Stimulated activated CD8-positive, alpha-beta memory T cell treated with anti-CD3 and anti-CD28 coated beads, Interleukin-15, amount 100 ng/mL, for 4 hours (primary cell): ENCODE measurements around the gene ELMO3.

Experiments used
- DNase-seq, 2 donors: peaks; one replicate each; pipeline ENCODE4 v3.0.0-alpha.2; 2020; ENCODE audit warnings: low read depth in 2 of 2

Gene ELMO3

DNA sequence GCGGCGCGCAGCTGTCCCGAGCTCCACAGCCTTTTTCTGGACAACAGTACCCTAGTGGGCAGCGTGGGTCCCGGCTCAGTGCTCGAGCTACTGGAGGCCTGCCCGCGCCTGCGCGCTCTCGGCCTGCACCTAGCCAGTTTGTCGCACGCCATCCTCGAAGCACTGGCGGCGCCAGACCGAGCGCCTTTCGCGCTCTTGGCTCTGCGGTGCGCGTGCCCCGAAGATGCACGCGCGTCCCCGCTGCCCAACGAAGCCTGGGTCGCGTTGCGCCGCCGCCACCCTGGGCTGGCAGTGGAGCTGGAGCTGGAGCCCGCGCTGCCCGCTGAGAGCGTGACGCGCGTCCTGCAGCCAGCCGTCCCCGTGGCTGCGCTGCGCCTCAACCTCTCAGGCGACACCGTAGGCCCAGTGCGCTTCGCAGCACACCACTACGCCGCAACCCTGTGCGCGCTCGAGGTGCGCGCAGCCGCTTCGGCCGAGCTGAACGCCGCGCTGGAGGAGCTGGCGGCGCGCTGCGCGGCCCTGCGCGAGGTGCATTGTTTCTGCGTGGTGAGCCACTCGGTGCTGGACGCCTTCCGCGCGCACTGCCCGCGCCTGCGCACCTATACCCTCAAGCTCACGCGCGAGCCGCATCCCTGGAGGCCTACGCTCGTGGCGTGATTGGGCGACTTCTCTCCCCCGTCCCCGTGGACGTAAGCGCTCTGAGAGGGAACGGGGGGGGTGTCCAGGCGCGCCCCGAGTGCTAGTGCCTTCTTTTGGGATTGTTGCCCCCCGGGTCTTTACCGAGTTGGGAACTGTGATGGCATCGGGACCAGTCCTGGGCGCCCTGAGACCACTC lies 35.5 kb upstream of the ELMO3 start:
- DNase-seq = no peak

- DNase-seq = no peak
These were observed 34.9 kb upstream of the ELMO3 start for GRCh38 chr16:67163999-67164558.

GRCh38 chr16:67164599-67165061 lies 34.3 kb upstream of the ELMO3 start, which contains the start of gene HSF4:
TSS of gene HSF4 (plus strand) at chr16:67164745. CDS start at chr16:67164812, 67 bp downstream.
- DNase-seq = no peak

DNA sequence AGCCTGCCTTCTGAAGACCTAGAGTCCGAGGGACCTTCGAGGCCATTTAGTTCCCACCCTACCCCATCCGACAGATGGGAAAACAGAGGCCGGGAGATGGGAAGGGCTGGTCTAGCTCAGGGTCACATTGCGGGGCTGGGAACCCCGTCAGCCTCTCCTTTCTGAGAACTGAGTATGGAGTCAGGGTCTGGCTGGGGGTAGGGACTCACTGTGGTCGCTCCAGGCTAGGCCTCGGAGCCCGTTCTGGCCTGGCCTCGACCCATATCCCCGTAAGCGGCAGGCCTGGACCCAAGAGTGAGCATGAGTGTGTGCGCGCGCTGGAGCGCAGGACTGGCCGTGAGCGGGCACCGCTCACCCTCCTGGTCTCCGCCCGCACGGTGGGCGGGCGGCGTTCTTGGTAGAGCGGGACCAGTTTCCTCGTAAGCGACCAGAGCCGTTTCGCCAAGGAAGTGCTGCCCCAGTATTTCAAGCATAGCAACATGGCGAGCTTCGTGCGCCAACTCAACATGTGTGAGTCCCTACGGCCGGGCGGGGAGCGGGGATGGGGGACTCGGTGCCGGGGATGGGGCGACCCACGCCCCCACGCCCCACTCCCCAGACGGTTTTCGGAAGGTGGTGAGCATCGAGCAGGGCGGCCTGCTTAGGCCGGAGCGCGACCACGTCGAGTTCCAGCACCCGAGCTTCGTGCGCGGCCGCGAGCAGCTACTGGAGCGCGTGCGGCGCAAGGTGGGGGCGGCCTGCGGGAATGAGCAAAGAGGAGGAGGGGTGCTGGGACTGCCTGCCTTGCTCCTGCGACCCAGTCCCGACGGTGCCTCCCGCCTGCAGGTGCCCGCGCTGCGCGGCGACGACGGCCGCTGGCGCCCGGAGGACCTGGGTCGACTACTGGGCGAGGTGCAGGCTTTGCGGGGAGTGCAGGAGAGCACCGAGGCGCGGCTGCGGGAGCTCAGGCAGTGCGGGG lies 33.5 kb upstream of the ELMO3 start:
- no peak for DNase-seq

GRCh38 chr16:67166110-67166547 lies 32.8 kb upstream of the ELMO3 start:
- no peak for DNase-seq

GRCh38 chr16:67166598-67167168 lies 32.2 kb upstream of the ELMO3 start:
- DNase-seq = no peak

- DNase-seq = no peak
These were observed 31.3 kb upstream of the ELMO3 start for GRCh38 chr16:67167588-67167987.

DNA sequence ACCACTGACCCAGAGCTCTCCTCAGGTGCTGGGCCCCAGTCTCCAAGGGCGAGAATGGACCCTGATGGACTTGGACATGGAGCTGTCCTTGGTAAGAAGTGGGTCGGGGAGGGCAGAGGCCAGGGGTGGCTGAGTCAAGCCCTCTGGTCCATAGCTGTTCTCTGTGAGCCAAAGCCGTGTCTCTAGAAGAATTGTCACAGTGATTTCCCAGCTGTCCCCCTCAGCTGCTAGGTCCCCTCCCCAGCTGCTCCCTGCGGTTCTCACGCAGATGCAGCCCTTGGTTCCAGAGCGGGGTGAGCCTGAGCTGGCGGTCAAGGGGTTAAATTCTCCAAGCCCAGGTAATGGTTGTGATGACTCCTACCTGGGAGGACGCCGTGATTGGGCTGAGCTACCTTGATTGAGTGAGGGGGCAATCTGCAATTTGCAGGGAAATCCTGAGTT lies 29.9 kb upstream of the ELMO3 start:
- DNase-seq = no peak

DNA sequence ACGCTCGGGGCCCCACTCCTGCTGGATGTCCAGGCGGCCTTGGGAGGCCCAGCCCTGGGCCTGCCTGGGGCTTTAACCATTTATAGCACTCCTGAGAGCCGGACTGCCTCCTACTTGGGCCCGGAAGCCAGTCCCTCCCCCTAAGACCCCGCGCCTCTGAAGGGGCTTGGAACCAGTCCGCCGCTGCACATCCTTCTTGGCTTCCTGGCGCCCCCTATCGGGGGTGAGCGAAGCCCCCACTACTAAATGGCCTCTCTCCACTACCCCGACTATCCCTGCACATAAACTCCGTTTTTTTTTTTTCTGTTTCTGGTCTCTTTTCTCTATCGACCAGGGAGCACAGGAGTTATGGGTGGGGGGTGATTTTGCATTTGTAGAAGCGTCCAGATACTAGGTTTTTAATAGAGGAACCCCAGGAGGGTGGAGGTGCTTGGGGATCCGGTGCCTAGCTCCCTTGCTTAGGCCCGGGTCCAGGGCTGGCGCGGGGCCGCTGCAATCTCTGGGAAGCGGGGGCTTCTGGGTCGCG lies 29.2 kb upstream of the ELMO3 start:
- no peak for DNase-seq

GRCh38 chr16:67170168-67170948 lies 28.6 kb upstream of the ELMO3 start, which contains the start of gene NOL3:
TSS of gene NOL3 (plus strand) at chr16:67170538.
- no peak for DNase-seq

DNA sequence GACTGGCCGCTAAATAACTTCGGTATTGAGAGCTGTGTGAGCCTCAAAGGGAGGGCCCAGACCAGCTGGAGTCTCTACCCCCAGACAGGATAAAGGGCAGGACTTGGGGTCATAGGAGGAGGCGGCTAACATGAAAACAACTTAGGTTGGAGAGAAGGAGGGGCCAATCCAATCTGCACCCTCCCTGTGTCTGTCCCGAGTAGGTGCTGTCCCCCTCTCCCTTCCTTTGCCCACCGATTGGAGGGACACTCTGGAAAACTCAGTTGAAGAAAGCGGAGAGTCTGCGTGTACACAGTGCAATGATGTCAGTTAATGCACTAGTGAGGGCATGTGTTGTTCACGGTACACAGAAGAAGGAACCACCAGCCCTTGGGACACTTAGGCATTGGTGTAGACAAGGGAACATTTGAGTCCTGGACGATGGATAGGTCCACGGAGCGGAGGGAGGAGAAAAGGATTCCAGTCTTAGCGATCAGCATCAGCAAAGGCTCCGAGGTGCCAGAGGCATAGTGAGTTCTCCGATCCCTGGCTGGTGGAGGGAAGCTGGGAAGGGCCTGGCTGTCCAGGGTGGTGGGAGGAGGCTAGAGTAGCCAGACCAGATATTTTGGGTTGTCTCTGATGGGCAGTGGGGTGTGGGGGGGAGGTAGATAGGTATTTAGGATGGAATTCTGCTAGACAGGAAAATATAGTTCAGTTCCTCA lies 27.8 kb upstream of the ELMO3 start:
- no peak for DNase-seq

DNA sequence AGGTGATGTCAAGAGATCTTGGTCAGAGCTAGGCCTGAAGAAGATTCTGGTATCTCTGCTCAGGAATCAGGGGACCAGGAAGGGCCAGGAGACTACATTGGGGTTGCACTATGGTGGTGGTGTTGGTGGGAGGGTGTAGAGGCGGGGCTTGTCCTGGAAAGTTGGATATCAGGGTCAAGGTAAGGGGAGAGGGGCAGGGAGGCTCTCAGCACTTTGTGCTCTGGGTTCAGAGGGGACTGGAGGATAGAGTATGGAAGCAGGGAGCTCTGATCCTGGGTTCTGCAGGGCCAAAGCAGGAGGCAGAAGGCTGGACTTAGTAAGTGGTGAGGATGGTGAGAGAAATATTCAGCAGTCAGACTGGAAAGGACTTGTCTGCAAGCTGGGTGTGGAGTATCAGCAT lies 25.6 kb upstream of the ELMO3 start:
- DNase-seq = no peak

GRCh38 chr16:67173808-67174705 lies 24.9 kb upstream of the ELMO3 start:
- no peak for DNase-seq

GRCh38 chr16:67174706-67175231 lies 24.2 kb upstream of the ELMO3 start:
- DNase-seq = no peak

- no peak for DNase-seq
These were observed 22.3 kb upstream of the ELMO3 start for GRCh38 chr16:67176662-67177061.

GRCh38 chr16:67177743-67178699 lies 20.9 kb upstream of the ELMO3 start:
- no peak for DNase-seq

DNA sequence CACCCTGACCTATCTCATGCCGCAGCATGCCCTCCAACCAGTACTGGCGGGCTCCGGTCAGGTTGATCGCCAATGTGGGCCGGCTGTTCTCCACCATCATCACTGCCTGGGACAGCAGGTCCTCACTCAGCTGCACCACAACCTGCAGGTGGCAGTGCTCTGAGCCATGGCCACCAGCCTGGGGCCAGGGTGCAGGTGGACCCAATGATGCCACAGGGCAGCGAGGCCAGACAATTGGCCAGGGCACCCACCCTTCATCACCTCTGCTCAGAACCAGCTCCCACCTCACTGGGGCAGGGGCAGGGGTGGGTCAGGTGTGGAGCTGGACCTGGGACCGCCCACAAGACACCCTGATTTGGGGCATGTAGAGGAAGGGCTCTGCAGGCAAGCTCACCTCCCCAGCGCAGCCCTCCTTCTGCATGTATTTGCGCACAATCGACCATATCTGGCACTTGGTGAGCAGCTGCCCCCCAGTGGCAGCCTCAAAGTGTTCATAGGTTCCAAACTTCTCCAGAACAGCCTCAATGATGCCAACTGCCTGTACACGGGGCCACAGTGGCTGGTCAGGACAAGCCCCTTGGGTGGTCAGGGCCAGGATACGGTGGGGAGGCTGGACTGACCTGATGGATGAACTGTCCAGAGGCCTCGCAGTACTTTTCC lies 19.4 kb upstream of the ELMO3 start:
- no peak for DNase-seq
